BJ (cell line): ENCODE measurements around the gene HMGB4. TPM values are rescaled to one million over a fixed set of nuclear protein-coding genes. Genes with fewer than 3 reads are reported as not detected.

Source experiments
- CTCF ChIA-PET: fragments of 350-600 bp; formaldehyde crosslinking; extraction: SDS; loops from one replicate; lab custom pipeline; 2021; ENCODE audit warnings: antibody characterized with exemption, inconsistent platforms; lab: Yijun Ruan, JAX
- POLR2A ChIA-PET: fragments of 300-600 bp; sonication (Branson Sonifier 250); formaldehyde crosslinking; extraction: SDS; loops from one replicate; lab custom pipeline; 2021; ENCODE audit warnings: antibody characterized with exemption; lab: Charles Lee
- DNase-seq: peaks from one replicate; pipeline ENCODE4 v3.0.0-alpha.2; 2011; ENCODE audit warnings: low read depth
- H3K27me3 ChIP-seq: 2 replicates; pipeline ENCODE4 v1.6.0; 2011; ENCODE audit warnings: low read length; ENCODE audit not compliant: control insufficient read depth, insufficient read depth
- H3K36me3 ChIP-seq: 2 replicates; pipeline ENCODE4 v1.5.1; 2011; ENCODE audit warnings: low read length; ENCODE audit not compliant: control insufficient read depth, insufficient read depth
- H3K4me3 ChIP-seq: 2 replicates; pipeline ENCODE4 v1.5.1; 2011; ENCODE audit warnings: low read depth, mild to moderate bottlenecking, control low read depth, low read length
- polyA plus RNA-seq: library from polyadenylated mRNA; depleted of rRNA; stranded (reverse); fragments of >200 nt; gene quantifications from 2 replicates; pipeline ENCODE4 v1.2.3, GENCODE V29; 2011
- TF ChIP-seq, protein P1 (sequence below): IDR thresholded peaks from 2 replicates; pipeline ENCODE4 v1.5.1; 2011; ENCODE audit warnings: low read depth, mild to moderate bottlenecking, control low read depth, inconsistent platforms, low read length, moderate library complexity; ENCODE audit not compliant: insufficient read depth

Gene HMGB4
- polyA plus RNA-seq, 1 experiment, result not detected

GRCh38 chr1:33841494-33841893, 22.4 kb upstream of the HMGB4 start:
- DNase-seq, result no peak
- Histone ChIP-seq H3K27me3 (no peaks in the 10 kb centered on the region), H3K4me3 (no peak overlapping the region), H3K36me3 (no peaks in the 10 kb centered on the region)
- ChIA-PET CTCF (no interaction called here), POLR2A (no interaction called here)
- TF ChIP-seq, protein P1, sequence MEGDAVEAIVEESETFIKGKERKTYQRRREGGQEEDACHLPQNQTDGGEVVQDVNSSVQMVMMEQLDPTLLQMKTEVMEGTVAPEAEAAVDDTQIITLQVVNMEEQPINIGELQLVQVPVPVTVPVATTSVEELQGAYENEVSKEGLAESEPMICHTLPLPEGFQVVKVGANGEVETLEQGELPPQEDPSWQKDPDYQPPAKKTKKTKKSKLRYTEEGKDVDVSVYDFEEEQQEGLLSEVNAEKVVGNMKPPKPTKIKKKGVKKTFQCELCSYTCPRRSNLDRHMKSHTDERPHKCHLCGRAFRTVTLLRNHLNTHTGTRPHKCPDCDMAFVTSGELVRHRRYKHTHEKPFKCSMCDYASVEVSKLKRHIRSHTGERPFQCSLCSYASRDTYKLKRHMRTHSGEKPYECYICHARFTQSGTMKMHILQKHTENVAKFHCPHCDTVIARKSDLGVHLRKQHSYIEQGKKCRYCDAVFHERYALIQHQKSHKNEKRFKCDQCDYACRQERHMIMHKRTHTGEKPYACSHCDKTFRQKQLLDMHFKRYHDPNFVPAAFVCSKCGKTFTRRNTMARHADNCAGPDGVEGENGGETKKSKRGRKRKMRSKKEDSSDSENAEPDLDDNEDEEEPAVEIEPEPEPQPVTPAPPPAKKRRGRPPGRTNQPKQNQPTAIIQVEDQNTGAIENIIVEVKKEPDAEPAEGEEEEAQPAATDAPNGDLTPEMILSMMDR, result no peak

DNA sequence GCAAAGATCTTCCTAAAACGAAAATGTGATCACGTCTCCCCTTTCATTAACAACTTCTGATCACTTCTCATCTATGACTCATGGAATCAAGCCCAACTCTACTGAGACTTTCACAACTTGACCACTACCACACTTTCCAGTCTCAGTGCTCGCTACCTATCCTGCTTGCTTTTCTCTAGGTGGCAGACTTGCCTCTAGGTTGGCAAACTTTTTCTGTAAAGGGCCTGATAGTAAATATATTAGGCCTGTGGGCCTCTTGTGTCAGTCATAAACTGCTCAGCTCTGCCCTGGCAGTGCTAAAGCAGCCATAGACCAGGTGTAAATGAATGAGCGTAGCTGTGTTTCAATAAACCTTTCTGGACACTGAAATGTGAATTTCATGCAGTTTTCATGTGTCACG, 21.5 kb upstream of the HMGB4 start:
- Histone ChIP-seq H3K27me3 (no peaks in the 10 kb centered on the region), H3K36me3 (no peaks in the 10 kb centered on the region), H3K4me3 (no peak overlapping the region)
- DNase-seq, result no peak
- POLR2A ChIA-PET, result no interaction called here
- CTCF ChIA-PET, result no interaction called here
- TF ChIP-seq, protein P1, result no peak

- H3K27me3 ChIP-seq, result no peaks in the 10 kb centered on the region
- H3K36me3 ChIP-seq, result no peaks in the 10 kb centered on the region
- DNase-seq, result no peak
- no peak overlapping the region for H3K4me3 ChIP-seq
- TF ChIP-seq, protein P1, result no peak
- ChIA-PET CTCF (no interaction called here), POLR2A (no interaction called here)
Observed at GRCh38 chr1:33844166-33844565, 19.7 kb upstream of the HMGB4 start.

DNA sequence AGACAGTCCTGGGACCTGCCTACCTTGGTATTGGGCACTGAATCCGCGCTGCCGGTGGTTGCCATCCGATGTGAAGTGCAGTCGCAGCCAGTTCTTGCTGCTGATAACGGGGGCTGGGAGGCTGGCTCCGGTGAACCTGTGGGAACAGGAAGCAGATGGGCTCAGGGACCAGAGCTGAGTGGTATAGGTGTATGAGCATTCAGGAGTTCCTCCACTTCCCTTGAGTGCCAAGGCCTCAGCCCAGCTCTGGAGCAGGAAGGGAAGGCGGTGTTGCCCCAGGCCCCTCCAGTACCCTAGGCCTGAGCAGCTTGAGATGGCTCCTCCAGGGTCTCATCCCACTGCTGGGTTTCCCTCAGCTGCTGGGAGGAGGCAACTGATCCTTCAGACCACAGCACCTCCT, 17.0 kb upstream of the HMGB4 start:
- CTCF ChIA-PET, result no interaction called here
- H3K36me3 ChIP-seq, result no peaks in the 10 kb centered on the region
- H3K4me3 ChIP-seq, result no peak overlapping the region
- POLR2A ChIA-PET, result no interaction called here
- TF ChIP-seq, protein P1, result no peak
- no peak for DNase-seq
- no peaks in the 10 kb centered on the region for H3K27me3 ChIP-seq

DNA sequence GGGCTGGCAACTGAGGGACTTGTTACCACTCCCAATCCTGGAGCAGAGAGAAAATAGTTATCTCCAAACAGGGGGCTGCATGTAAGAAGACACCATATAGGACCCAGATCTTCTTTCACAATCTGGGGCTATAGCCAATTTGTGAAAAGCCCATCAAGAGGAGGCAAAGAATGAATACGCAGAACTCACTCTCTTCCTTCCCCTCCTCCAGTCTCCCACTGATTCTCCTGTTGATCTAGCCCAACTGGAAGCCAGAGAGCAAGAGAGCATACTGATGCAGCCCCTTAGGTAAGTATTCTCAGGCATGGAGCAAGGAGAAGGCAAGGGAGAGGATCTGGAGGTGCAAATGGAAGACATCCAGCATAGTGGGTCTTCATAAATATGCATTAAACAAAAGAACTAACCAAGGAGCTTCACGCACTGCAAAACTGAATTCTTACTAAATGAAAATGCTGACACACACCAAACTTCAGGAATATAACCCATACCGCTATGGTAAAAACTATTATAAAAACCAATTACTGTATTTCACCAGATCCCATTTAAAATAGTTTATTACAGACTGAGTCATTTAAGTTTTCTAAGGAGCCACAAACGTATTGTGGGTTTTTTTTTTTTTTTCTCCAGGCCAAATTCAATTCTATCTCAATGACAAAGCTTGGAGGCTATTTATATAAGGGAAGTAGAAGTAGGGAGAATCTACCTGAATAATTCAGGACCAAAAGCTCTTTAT, 15.5 kb upstream of the HMGB4 start:
- H3K27me3 ChIP-seq, result no peaks in the 10 kb centered on the region
- no peaks in the 10 kb centered on the region for H3K36me3 ChIP-seq
- H3K4me3 ChIP-seq, result no peak overlapping the region
- DNase-seq, result no peak
- ChIA-PET CTCF (interaction anchor here (0.5 to 0.6 kb wide), 2 partner anchors 47 to 96 kb away, joined by 3 read pairs; no protein-coding TSS in a partner anchor), POLR2A (interaction anchor here (0.6 kb wide), 1 partner anchor 409 kb away, joined by 7 read pairs; no protein-coding TSS in a partner anchor)
- TF ChIP-seq, protein P1, result no peak
